GM21717 (cell line): ENCODE data around the gene EIF6.

ENCODE experiments used
- ATAC-seq: cut with Tn5 transposase; IDR thresholded peaks from one replicate; pipeline ENCODE4 v1.9.1; 2021; ENCODE audit warnings: mild to moderate bottlenecking, moderate library complexity; ENCODE audit not compliant: unreplicated experiment

EIF6 gene

GRCh38 chr20:35314816-35315631 lies 30.5 kb upstream of the EIF6 start:
- no peak for ATAC-seq

GRCh38 chr20:35312318-35312717 lies 27.7 kb upstream of the EIF6 start:
- ATAC-seq: no peak

- no peak for ATAC-seq
Measured at GRCh38 chr20:35311822-35312221, 27.2 kb upstream of the EIF6 start.

GRCh38 chr20:35311409-35311808 lies 26.8 kb upstream of the EIF6 start:
- no peak for ATAC-seq

- no peak for ATAC-seq
Measured at GRCh38 chr20:35307666-35308653, 23.4 kb upstream of the EIF6 start.

GRCh38 chr20:35306931-35307517 lies 22.5 kb upstream of the EIF6 start:
- no peak for ATAC-seq

- no peak for ATAC-seq
Measured at GRCh38 chr20:35305682-35306556, 21.3 kb upstream of the EIF6 start.

- ATAC-seq: no peak
Measured at GRCh38 chr20:35304956-35305355, 20.4 kb upstream of the EIF6 start.

- ATAC-seq: peak; percentile 59
Measured at GRCh38 chr20:35303735-35304491, 19.3 kb upstream of the EIF6 start.

- ATAC-seq: no peak
Measured at GRCh38 chr20:35303382-35303734, 18.8 kb upstream of the EIF6 start.

- ATAC-seq: no peak
Measured at GRCh38 chr20:35302421-35303335, 18.1 kb upstream of the EIF6 start.

GRCh38 chr20:35301426-35301825 lies 16.9 kb upstream of the EIF6 start:
- ATAC-seq: no peak

- ATAC-seq: no peak
Measured at GRCh38 chr20:35300469-35301262, 16.1 kb upstream of the EIF6 start.

- no peak for ATAC-seq
Measured at GRCh38 chr20:35299780-35300179, 15.2 kb upstream of the EIF6 start.

- ATAC-seq: no peak
Measured at GRCh38 chr20:35298264-35298663, 13.7 kb upstream of the EIF6 start.

GRCh38 chr20:35297740-35298139 lies 13.2 kb upstream of the EIF6 start:
- no peak for ATAC-seq

GRCh38 chr20:35297155-35297554 lies 12.6 kb upstream of the EIF6 start:
- ATAC-seq: no peak

GRCh38 chr20:35296101-35296554 lies 11.6 kb upstream of the EIF6 start:
- ATAC-seq: no peak
